ENCODE measurements around the gene HYAL1.
A peak's percentile ranks its signal among the peaks of the same experiment; 100 is the strongest.
"Not testable (repeated sequence)": the region's sequence is repeated elsewhere in the genome, so short reads cannot be mapped to it uniquely, and the experiment has no call there.

The HYAL1 gene

DNA sequence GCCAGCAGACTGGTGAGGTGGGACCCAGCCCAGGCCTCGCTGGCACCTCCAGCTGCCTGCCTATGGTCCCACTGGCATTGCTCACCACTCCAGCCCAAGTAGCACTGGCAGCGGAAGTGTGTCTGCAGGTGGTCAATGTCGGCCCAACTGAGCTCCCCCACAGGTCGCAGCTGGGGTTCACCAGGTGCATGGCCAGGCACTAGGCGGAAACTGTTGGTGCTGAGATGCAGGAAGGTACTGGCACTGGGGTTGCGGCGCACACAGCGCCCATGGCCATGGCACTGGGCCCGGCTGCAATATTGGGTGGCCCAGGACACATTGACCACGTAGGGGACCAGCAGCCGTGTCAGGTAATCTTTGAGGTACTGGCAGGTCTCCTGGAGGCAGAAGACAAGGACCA lies 14.8 kb upstream of the HYAL1 start:
- no peak for DNase-seq

- no peak for DNase-seq
Measured at GRCh38 chr3:50317300-50317699, 13.9 kb upstream of the HYAL1 start.

DNA sequence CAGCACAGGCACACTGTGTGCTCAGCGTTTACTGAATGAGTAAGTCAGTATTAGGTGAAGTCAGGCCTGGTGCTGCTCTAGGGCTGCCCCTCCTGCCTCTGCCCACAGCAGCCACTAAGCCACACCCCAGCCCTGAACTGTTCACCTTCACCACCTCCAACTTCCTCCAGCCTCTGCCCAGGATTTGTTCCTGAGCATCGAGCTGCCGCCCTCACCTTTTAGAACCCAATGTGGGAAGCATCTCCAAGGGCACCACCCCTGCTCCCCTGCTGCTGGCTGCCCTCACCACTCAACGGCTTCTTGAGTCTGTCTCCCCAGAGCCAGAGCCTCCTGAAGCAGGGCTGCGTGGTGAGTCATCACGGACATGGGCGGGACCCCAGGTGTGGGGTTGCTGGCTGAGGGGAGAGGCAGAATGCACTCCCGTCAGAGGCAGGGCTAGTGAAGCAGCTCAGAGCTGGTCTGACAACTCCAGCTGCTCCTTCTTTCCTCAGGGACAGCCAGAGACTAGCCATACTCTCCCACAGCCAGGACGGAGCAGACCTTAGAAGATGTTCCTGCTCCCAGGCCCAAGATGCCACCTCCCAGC lies 13.4 kb upstream of the HYAL1 start:
- no peak for DNase-seq

DNA sequence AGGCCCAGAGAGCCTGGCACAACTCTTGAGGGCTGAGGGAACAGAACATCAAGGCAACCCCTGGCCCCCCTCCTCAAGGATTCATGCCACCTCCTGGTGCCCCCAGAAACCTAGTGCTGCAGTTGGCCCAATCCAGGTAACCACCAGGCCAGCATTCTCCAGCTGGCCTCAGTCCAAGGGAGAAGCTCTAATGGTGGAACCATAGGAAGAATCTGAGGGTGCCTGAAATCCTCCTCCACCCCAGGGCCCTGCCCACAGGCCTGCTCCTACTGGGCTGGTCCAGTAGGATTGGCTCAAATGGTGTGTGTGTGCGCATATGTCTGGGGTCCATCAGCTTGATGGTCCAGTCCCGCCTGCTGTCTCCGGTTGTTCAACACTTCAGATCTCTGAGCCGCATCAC lies 11.4 kb upstream of the HYAL1 start:
- DNase-seq, result no peak

- DNase-seq, result no peak
Measured at GRCh38 chr3:50314342-50314741, 11.0 kb upstream of the HYAL1 start.

- DNase-seq, result not testable (repeated sequence)
Measured at GRCh38 chr3:50312041-50312440, 8.7 kb upstream of the HYAL1 start.

- peak in 1 of 3 donors; percentile 29 for DNase-seq
Measured at GRCh38 chr3:50304601-50305000, 1.2 kb upstream of the HYAL1 start.

DNA sequence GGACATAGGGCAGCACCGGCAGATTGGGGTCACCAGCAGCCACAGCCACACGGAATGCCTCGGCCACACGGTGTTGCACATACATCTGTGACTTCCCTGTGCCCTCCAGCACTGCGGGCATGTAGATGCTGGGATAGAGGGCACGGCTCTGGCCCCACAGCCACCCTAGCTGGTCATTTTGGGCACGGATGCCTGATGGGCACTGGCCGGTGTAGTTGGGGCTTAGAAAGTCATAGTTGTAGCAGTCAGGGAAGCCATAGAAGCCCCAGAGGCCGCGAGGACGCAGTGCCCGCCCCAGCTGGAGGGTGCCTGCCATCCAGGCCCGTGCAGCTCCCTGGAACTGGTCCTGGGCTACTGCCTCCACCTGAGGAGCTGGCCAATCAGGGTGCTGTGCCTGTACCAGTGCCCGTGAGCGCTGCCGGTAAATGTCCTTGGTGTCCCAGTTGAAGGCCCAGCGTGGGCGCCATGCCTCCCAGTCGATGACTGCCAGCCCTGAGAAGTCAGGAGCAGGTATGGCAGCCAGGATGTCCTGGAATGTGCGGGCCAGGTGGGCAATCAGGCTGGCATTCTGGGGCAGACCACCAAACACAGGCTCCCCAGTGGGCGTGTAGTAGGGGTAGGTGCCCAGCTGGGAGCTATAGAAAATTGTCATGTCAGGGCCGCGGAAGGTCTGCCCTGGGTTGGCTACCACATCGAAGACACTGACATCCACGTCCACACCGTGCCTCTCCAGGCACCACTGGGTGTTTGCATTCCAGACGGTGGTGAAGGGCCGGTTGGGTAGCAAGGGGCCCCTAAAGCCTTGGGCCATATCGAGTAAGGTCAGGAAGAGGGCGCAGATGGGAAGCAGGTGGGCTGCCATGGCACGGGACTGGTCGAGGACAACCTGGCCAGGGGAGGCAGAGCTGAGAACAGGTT lies 1.0 kb downstream of the HYAL1 start:
- no peak for DNase-seq

- no peak for DNase-seq
Measured at GRCh38 chr3:50300681-50301254, 2.6 kb downstream of the HYAL1 start.

DNA sequence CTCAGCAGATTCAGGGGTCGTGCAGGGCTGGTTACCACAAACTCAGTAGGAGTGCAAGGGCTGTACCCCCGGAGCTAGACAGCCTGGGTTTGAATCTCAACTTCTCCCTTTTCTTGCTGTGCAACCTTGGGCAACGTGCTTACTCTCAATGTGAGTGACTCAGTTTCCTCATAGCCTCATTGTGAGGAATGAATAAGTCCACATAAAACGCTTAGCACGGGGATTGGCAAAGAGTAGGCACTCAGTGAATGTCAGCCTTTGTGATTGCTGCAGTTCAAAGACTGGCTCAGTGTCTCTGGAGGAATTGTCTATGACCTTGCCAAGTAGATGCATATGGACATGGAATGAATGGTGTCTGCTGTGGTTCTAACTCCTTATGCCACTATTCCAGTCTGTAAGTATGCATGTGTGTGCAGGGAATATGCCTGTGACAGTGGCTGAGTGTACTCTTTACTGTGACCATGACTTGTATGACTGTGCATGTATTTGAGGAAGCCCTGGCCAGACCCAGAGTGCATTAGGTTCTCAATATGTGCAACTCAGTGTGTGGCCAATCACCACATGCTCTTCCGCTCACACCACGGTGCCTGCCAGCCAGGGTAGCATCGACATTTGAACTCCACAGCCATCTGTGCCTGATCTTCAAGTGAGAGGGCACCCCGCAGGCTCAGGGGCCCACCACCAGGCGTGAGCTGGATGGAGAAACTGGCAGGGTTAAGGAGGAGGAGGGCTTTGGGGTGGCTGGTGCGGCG lies 3.3 kb downstream of the HYAL1 start:
- peak; percentile 78 to 85 (median 84) for DNase-seq

GRCh38 chr3:50299638-50299928 lies 3.8 kb downstream of the HYAL1 start:
- DNase-seq, result no peak

GRCh38 chr3:50298836-50299637 lies 4.3 kb downstream of the HYAL1 start, which contains the start of the genes HYAL3 and NAA80:
HYAL3 (minus strand) TSS chr3:50299405; CDS start chr3:50295602, 3,803 bp downstream.
NAA80 (minus strand) TSS chr3:50299405; CDS start chr3:50297463, 1,942 bp downstream.
- peak; percentile 99 to 100 (median 100) for DNase-seq

DNA sequence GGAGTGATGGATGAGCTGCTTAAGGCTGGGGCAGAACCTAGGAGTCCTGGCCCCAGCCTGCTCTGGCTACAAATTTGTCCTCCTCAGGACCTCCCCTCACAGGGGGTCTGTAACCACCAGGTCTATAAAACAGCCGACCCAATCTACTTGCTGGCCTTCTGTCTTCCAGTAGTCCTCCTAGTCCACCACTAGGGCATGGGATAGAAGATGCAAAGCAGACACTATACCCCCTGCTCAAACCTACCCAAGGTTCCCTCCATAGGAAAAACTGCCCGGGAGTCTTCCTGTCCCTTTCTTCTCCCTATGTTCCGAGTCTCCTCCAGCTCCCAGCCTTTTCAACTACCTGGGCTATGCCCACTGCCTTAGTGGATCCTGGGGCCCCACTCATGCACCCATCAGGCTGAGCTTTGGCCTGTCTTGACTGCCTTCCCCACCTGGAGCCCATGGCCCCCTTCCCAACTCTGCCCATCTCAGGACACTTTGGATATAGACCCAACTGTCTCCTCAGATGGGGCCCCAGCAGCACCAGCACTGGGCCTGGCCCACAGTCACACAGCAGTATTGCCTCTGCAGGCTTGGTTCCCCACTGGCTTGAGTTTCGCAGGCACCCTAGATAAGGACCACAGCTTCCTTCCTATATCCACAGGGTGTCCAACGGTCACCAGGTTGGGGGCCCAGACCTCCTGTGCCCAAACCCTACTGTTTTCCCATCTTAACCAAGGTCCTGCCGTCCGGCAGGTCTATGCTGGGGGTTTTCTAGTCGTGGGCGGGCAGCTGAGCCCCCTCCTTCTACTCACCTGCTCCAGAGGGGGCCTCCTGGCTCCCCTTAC lies 5.3 kb downstream of the HYAL1 start:
- DNase-seq, result peak in 1 of 3 donors; percentile 35

- DNase-seq, result no peak
Measured at GRCh38 chr3:50297384-50297775, 6.0 kb downstream of the HYAL1 start.

DNA sequence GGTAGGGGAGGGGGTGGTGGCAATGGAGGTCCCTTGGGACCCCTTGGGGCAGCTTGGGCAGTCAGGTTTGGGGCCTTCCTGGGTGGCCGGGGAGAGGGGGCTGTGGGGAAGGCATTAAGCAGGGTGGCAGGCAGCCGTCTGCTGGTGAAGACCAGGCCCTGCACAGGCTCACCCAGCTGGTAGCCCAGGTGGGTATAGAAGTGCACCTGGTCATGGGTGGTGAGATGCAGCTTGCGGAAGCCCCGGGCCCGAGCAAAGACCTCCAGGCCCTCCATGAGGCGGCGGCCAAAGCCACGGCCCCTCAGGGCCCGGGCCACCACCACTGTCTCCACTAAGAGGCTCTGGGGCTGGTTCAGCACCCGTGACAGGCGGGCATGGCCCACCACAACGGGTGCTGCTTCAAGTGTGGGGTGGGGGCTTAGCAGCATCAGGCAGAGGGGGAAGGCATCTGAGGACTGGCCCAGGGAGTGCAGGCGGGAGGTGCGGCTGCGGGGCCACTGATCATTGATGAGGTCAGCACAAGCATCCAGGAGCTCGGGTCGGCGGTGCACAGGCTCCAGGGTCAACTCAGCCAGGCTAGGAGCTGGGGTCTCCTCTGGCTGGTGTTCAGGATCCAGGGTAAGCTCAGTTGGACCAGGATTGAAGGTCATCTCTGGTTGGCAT lies 6.5 kb downstream of the HYAL1 start:
- no peak for DNase-seq

DNA sequence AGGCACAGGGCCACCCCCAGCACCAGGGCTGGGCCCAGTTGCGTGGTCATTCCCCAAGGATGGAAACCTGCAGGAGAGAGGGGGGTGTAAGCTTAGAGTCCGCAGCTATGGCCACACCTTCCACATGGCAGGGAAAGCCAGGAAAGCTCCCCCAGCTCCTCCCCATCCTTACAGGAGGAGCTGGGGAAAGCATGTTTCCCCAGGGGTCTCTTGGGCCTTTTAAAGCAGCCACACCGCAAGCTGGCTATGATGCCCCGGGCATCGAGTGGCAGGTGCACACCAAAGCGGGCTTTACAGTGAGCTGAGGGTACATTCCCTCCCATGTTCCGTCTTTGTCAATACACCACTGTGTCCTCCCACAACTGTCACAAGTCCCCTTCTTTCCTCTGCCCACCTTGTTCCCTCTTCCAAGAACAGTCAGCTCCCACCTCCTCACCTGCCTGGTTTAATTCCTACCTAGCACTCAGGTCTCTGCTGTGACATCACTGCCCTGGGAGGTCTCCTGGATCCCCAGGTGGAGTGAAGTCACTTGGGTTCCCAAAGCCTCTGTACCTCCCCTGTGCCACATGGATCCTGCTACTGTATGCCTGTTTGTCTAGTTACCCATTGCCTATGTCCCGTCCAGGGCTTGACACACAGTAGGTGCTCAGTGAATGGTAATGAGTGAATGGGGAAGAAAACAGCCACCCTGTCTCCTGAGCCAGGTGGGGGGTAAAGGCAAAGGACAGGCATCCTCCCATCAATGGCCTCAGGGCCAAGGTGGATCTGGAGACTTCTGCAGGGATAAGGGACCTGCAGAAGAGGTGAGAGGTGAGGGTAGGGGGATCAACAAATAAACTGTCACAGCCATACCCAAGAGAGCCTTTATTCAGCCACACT lies 7.6 kb downstream of the HYAL1 start:
- DNase-seq, result no peak

DNA sequence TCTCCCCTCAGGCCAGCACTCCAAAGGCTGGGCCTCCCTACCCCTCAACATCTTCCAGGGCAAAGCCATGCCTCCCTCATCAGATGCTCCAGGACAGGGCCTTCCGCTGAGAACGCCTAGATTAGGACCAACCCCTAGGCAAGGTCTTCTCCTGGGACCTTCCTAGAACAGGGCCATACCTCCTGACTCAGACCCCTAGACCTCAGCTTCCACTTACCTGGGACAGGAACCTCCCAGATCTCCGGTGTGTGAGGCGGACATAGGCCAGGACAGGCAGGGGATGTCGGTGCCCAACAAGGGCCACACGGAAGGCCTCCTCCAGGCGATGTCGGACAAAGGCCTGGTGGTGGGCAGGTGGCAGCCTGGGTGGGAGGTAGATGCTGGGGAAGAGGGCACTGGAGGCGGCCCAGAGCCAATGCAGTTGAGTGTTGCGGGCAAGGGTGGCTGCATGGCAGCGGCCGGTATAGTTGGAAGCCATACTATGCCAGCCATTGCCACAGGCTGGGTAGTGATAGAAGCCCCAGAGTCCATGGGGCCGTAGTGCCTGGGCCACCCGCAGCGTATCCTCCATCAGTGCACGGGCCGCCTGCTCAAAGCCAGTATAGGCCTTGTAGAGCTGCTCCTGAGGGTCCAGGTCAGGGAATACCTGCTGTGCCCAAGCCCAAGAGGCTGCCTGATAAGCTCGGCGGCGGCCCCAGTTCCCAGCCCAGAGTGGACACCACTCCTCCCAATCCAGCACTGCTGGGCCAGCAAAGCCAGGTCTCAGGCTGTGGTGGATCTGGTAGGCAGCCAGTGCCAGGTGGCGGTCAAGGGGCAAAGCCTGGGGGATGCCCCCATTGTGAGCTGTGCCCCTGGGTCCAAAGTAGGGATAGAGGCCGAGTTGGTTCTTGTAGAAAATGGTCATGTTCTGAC lies 8.6 kb downstream of the HYAL1 start:
- no peak for DNase-seq

DNA sequence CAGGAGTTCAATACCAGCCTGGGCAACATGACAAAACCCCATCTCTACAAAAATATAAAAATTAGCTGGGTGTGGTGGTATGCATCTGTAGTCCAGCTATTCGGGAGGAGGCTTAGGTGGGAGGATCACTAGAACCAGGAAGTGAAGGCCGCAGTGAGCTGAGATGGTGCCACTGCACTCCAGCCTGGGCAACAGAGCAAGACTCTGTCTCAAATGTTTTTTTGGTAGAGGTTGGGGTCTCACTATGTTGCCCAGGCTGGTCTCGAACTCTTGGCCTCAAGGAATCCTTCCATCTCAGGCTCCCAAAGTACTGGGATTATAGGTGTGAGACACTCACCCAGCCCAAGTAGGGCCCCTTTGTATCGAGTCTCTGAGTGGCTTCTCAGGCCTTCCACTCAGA lies 9.3 kb downstream of the HYAL1 start:
- no peak for DNase-seq
